ENCODE results near the gene OR11G2.

DNA sequence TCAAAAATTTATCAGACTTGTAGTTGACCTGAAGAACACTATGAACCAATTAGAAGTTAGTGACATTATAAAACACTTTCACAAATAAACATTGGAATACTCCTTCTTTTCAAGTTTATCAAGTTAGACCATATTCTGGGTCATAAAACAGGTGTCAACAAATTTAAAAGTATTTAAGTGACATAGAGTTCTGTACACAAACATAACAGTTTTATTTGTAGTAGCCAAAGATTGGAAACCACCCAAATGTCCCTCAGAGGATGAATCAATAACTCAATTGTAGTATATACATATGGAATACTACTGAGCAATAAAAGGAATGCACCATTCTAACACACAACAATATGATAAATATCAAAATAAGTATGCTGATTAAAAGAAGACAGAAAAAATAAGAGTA lies 23.6 kb upstream of the OR11G2 start:
- TF ChIP-seq, protein P1, sequence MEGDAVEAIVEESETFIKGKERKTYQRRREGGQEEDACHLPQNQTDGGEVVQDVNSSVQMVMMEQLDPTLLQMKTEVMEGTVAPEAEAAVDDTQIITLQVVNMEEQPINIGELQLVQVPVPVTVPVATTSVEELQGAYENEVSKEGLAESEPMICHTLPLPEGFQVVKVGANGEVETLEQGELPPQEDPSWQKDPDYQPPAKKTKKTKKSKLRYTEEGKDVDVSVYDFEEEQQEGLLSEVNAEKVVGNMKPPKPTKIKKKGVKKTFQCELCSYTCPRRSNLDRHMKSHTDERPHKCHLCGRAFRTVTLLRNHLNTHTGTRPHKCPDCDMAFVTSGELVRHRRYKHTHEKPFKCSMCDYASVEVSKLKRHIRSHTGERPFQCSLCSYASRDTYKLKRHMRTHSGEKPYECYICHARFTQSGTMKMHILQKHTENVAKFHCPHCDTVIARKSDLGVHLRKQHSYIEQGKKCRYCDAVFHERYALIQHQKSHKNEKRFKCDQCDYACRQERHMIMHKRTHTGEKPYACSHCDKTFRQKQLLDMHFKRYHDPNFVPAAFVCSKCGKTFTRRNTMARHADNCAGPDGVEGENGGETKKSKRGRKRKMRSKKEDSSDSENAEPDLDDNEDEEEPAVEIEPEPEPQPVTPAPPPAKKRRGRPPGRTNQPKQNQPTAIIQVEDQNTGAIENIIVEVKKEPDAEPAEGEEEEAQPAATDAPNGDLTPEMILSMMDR (IDR thresholded peaks at IDR 0.05) = no peak
- TF ChIP-seq TAF1 (IDR thresholded peaks at IDR 0.05; ENCODE audit: borderline replicate concordance, low read depth, low read length) (no peak), JUND (IDR thresholded peaks at IDR 0.05) (no peak), GABPA (IDR thresholded peaks at IDR 0.05; ENCODE audit: low read depth) (no peak), MXI1 (IDR thresholded peaks at IDR 0.05; ENCODE audit: low read depth, low read length) (no peak), SIN3A (IDR thresholded peaks at IDR 0.05; ENCODE audit: borderline replicate concordance, low read depth, low read length) (no peak), RFX5 (IDR thresholded peaks at IDR 0.05; ENCODE audit: low read length) (no peak), FOSL2 (IDR thresholded peaks at IDR 0.05; ENCODE audit: borderline replicate concordance, low read depth) (no peak), POLR2AphosphoS5 (IDR thresholded peaks at IDR 0.05; ENCODE audit: low read depth, low read length) (no peak), EP300 (IDR thresholded peaks at IDR 0.05; ENCODE audit: borderline replicate concordance in 1 of 2, low read depth in 1 of 2, low read length in 1 of 2) (no peak), SMC3 (IDR thresholded peaks at IDR 0.05; ENCODE audit: low read depth, low read length) (no peak)
- TF ChIP-seq, protein P2, sequence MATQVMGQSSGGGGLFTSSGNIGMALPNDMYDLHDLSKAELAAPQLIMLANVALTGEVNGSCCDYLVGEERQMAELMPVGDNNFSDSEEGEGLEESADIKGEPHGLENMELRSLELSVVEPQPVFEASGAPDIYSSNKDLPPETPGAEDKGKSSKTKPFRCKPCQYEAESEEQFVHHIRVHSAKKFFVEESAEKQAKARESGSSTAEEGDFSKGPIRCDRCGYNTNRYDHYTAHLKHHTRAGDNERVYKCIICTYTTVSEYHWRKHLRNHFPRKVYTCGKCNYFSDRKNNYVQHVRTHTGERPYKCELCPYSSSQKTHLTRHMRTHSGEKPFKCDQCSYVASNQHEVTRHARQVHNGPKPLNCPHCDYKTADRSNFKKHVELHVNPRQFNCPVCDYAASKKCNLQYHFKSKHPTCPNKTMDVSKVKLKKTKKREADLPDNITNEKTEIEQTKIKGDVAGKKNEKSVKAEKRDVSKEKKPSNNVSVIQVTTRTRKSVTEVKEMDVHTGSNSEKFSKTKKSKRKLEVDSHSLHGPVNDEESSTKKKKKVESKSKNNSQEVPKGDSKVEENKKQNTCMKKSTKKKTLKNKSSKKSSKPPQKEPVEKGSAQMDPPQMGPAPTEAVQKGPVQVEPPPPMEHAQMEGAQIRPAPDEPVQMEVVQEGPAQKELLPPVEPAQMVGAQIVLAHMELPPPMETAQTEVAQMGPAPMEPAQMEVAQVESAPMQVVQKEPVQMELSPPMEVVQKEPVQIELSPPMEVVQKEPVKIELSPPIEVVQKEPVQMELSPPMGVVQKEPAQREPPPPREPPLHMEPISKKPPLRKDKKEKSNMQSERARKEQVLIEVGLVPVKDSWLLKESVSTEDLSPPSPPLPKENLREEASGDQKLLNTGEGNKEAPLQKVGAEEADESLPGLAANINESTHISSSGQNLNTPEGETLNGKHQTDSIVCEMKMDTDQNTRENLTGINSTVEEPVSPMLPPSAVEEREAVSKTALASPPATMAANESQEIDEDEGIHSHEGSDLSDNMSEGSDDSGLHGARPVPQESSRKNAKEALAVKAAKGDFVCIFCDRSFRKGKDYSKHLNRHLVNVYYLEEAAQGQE (IDR thresholded peaks at IDR 0.05; ENCODE audit: low read depth, low read length) = no peak
- TF ChIP-seq, protein P3, sequence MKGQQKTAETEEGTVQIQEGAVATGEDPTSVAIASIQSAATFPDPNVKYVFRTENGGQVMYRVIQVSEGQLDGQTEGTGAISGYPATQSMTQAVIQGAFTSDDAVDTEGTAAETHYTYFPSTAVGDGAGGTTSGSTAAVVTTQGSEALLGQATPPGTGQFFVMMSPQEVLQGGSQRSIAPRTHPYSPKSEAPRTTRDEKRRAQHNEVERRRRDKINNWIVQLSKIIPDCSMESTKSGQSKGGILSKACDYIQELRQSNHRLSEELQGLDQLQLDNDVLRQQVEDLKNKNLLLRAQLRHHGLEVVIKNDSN (IDR thresholded peaks at IDR 0.05; ENCODE audit: borderline replicate concordance, low read depth) = no peak
- TF ChIP-seq, protein P4, sequence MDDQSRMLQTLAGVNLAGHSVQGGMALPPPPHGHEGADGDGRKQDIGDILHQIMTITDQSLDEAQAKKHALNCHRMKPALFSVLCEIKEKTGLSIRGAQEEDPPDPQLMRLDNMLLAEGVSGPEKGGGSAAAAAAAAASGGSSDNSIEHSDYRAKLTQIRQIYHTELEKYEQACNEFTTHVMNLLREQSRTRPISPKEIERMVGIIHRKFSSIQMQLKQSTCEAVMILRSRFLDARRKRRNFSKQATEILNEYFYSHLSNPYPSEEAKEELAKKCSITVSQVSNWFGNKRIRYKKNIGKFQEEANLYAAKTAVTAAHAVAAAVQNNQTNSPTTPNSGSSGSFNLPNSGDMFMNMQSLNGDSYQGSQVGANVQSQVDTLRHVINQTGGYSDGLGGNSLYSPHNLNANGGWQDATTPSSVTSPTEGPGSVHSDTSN (IDR thresholded peaks at IDR 0.05) = no peak

Measured in SK-N-SH (cell line).